Activated CD4-positive, alpha-beta T cell treated with anti-CD3 and anti-CD28 coated beads for 4 hours (primary cell): ENCODE measurements around the gene RNF34.
A peak's percentile ranks its signal among the peaks of the same experiment; 100 is the strongest.

Experiments
- DNase-seq, 2 donors: peaks; one replicate each; pipeline ENCODE4 v3.0.0-alpha.2; 2020

The RNF34 gene

DNA sequence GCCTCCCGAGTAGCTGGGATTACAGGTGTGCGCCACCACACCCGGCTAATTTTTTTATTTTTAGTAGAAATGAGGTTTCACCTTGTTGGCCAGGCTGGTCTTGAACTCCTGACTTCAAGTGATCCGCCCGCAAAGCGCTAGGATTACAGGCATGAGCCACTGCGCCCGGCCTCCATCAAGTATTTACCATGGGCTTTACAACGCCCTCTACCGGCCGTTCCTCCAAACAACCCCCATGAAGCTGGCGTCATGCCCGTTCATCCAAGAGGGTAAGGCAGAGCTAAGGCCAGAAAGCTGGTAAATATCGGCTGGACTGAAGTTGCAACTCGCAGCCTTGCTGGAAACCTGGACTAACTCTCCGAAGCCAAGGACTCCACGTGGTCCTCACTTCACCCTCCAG, 41.6 kb downstream of the RNF34 start:
- DNase-seq: no peak

DNA sequence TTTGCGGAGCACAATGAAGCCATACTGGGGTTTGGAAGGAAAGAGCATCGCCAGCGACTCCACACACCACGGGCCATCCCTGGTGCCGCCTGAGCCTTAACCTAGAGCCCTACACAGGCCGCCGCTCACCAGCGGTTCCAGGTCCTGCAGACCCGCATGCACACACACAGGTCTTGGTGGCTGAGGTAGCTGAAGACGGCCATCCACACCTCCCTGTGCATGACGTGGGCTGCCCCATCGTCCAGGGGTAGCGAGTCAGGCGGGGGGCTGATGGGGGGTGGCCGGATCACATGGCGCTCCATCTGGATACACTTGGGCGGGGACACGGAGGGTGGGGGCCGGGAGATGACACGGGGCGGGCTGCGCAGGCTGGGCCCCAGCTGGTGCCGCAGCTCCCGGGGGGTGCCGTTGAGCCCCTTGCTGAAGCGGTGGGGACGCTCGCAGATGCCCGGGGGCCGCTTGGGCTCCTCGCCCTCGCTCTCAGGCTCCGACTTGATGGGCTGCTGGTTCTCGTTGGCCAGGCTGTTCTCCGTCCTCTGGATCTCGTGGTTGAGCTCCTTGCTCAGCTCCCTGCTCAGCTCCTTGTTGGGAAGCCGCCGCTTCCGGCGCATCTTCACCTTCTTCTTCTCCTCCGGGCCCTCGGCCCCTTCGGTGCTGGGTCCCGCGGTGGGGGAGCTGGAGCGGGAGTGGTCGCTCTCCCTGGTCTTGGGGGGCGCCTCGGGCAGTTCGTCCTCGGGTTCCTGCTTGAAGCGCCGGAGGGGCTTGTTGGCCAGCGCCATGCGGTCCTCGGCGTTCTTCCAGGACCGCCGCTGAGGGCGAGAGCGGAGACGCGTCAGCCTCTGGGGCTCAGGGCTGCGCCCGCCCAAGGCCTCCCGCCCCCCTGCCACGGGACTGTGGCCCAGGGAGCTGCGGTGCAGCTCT, 42.4 kb downstream of the RNF34 start:
- no peak for DNase-seq

GRCh38 chr12:121443193-121443870, 43.4 kb downstream of the RNF34 start:
- peak; percentile 63 to 71 for DNase-seq

- no peak for DNase-seq
These were observed 44.3 kb downstream of the RNF34 start for GRCh38 chr12:121443911-121444841.

GRCh38 chr12:121444842-121445202, 44.9 kb downstream of the RNF34 start:
- DNase-seq: no peak

DNA sequence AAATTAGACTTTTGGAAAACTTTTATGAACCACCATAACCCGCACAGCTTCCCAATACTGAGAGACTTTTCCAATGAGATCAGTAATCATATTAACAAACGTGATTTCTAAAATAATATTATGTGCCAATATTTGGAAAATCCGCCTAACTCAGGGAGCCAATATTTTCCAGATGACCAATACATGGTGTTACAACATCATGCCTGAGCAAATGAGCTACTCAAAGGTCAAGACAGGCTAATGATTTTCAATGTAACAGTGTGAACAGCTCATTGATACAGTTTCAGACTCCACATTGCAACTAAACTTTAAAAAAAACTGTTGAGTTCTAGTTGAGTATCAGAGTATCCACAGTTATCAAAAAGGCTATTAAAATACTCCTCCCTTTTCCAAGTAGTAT, 46.8 kb downstream of the RNF34 start:
- no peak for DNase-seq

GRCh38 chr12:121448771-121449315, 48.9 kb downstream of the RNF34 start:
- no peak for DNase-seq

GRCh38 chr12:121451961-121452339, 52.0 kb downstream of the RNF34 start:
- no peak for DNase-seq

DNA sequence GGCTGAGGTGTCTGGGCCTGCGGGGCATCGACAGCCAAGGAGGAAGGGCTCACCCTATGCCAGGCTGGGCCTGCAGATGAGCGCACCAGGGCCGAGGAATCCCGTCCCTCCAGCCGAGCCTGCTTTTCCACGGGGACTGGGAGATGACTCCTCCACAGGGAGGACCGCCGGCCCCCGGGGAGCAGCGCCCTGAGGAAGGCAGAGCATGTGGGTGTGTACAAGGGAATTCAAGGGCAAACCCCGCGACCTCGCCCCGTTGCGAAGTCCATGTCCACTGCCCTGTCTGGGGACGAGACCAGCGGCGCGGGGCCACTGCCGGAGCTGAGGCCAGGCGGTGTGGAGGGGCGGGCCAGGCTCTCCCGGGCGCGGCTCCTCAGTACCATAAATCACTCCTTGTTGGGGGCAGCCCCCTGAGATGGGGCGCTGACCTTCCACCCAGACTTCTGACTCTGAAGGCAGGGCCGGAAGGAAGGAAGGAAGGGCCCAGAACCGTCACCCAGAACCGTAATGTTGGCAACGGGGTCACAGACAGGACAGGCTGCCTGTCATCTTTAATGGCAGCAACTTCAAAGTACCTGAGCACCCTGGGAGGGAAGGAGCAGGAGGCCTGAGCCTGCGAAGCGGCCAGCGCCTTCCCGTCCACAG, 52.5 kb downstream of the RNF34 start:
- DNase-seq: no peak

- DNase-seq: no peak
These were observed 53.1 kb downstream of the RNF34 start for GRCh38 chr12:121452985-121453360.

GRCh38 chr12:121453629-121454028, 53.7 kb downstream of the RNF34 start:
- DNase-seq: no peak

- no peak for DNase-seq
These were observed 55.0 kb downstream of the RNF34 start for GRCh38 chr12:121454921-121455320.

DNA sequence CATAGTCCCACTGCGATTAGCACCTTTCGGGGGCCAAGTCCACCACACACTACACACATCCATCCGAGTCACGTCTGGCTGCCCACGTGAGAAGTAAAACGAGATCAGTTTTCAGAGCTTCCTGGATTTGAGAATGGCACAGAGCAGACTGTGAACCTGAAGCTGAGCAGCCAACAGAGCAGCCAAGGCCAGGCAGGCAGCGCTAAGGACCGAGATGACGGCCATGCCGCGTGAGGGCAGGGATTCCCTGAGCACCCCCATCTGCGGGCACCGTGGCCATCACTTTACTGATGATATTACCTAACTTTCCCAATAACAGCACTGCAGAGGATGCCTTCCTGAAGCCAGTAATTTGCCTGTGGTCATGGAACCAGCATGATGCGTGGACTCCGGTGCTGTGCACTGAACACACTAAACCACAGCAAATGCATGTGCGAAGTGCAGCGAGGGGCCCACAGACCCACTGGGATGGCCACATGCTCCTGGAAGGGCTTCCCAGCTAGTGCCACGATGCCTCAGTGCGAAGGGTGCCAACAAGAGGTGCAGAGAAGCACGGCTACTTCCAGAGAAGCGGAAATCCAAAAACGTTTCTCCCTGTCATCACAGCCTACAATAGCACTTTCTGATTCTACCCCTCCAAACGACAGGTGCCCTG, 56.0 kb downstream of the RNF34 start:
- DNase-seq: no peak

DNA sequence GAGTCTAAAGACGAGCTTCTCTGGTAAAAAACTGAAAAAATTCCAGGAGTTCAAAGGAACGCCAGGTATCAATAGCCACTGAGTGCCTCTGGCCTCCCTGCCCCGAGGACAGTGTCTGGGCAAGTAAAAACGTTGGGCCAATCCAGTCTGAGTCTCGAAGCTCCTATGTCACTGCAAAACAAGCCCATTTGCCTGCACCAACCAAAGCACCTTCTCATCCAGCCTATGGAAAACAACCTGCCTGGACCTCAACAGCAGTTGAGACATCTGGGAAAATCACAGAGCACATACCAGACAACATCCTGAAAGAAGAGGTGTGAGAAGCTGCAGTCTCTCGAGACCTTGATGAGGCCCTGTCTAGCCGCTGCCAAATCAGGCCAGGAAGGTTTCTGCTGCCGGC, 56.6 kb downstream of the RNF34 start:
- DNase-seq: no peak

- no peak for DNase-seq
These were observed 61.1 kb downstream of the RNF34 start for GRCh38 chr12:121461048-121461447.

GRCh38 chr12:121464331-121464730, 64.4 kb downstream of the RNF34 start:
- no peak for DNase-seq

DNA sequence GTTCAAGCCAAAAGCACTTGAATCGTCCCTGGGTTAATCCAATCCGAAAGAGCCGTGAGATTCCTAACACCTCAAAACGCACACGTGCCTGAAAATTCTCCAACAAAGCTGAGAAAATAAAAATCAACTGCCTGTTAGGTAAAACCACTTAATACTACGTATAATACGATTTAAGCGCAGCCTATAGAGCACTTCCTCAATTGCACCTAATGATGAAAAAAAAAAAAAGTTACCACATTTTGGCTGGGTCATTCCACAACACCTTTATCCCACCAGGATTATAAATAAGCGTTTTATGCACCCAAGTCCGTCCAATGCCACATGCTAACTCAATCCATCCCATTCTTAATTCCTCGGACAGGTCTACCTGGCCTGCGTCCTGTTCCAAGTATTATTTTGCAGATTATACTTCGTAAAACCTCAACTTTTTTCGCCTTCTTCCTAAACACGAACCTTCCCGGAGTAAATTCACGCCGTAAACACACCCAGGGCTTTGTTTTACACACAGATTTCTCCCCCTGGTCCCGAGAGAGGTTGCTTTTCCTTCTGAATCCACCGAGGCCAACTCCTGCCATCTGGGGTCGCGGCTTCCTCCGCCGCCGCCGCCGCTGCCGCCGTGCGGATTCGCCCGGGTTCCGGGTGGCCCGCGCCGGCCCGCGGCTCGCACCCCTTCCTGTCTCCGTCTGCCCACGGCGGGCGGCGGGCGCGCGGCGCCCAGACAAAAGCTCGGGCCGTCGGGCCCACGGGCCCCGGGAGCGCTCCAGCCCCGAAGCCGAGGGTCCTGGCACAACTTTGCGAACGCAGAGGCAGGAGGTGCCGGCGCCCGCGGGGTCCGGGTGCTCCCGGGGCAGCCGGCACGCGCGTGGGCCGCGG, 66.2 kb downstream of the RNF34 start:
- DNase-seq: peak; percentile 19 to 33

DNA sequence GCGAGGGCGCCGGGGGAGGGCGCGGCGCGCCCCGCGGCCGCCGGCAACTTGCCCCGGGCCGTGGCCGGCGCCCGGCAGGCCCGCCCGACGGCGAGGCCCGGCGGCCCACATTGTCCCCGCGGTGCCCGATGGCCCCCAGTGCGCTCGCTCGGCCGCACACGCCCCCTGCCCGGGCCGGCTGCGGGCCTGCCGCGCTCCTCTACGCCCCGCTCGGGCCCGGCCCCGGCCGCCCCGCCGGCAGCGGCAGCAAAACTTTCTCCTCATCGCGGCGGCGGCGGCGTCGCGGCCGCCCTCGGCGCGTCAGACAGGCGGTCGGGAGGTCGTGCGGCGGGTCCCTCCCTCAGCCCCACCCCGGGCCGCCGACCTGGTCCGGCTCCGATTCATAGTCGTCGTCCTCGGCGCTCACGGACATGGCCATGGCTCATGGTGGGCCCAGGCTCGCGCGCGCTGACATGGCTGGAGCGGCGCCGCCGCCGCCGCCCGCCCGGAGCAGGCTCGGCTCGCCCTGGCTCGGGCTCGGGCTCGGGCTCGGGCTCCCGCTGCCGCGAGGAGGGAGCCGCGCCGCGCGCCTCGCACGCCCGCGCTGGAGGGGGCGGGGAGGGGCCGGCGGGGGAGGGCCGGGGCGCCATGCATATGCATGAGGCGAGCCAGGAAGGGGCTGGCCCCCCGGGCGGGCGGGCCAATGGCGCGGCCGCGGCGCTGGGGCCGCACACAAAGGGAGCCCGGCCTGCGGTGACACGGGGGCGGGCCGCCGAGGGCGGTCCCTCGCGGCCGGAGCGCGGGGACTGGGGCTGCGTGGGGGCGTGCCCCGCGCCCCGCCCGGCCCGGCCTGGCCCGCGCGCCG, 67.1 kb downstream of the RNF34 start:
- peak; percentile 83 to 84 for DNase-seq

DNA sequence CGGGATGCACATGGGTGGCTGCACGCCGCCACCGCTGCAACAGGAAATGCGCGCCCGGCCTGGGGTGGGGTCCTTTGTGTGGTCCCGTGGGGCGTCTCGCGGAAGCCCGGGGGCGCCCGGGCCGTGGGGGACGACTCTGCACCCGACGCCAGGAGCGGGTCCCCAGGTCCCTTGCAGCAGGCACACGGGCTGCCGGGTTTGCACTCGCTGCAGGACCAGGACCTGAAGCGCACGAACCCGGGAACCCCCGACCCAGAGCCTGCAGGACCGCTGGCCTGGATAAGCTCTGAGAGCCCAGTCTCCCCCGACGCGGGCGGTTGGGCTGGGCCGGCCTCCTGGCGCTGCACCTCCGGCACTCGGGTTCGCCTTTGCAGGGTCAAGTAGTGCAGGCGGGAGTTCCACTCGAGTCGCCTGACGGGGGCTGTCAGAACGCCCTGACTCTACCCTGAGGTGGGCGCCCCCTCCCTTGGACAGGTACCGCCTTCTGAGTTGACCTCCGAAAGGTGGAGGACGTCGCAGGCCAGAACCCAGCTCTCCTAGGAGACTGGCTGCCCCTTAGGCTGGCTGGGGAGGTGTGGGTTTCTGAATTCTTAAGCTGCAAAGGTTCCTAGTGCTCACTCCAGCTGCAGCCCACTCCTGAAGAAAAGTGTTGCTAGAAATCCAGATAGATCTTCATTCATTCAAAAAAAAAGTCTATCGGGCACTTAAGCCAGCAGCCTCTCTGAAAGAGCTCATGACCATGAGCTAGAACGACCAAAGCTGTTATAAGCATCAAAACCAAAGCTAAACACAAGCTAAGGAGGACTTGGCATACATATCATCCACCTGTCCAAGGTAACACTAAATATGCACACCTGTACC, 68.0 kb downstream of the RNF34 start:
- no peak for DNase-seq
